Keratinocyte (primary cell): ENCODE results near the gene SYDE1. TPM values are rescaled to one million over a fixed set of nuclear protein-coding genes. Genes with fewer than 3 reads are reported as not detected.

ENCODE experiments used
- DNase-seq: peaks from one replicate; pipeline ENCODE4 v3.0.0-alpha.2; 2011; ENCODE audit warnings: low read depth, missing footprints, low spot score
- FAIRE-seq: peaks from 2 replicates; lab custom pipeline; 2011; peaks lifted over from hg19 to GRCh38; lab: Jason Lieb, UNC
- H2AFZ ChIP-seq: 2 replicates; pipeline ENCODE4 v1.6.0; 2012; ENCODE audit warnings: low read length, control low read depth, inconsistent platforms; ENCODE audit not compliant: control insufficient read depth
- H3K27ac ChIP-seq: 2 replicates; pipeline ENCODE4 v1.5.1; 2011; ENCODE audit warnings: low read length; ENCODE audit not compliant: control insufficient read depth, insufficient read depth
- H3K27me3 ChIP-seq: 3 replicates; pipeline ENCODE4 v1.6.0; 2011; ENCODE audit warnings: low read length; ENCODE audit not compliant: control insufficient read depth, insufficient read depth; ENCODE audit errors: extremely low read depth
- H3K36me3 ChIP-seq, 2 experiments: 2 replicates in 1 of 2; 3 replicates in 1 of 2; pipeline ENCODE4 v1.5.1; 2011; ENCODE audit warnings: low read length in 2 of 2, mild to moderate bottlenecking in 1 of 2; ENCODE audit not compliant: control insufficient read depth in 2 of 2, insufficient read depth in 2 of 2; ENCODE audit errors: extremely low read depth in 1 of 2
- H3K4me1 ChIP-seq: 3 replicates; pipeline ENCODE4 v1.5.1; 2011; ENCODE audit warnings: low read length; ENCODE audit not compliant: control insufficient read depth, insufficient read depth; ENCODE audit errors: extremely low read depth
- H3K4me2 ChIP-seq: 3 replicates; pipeline ENCODE4 v1.6.0; 2011; ENCODE audit warnings: low read depth, low read length; ENCODE audit not compliant: control insufficient read depth, insufficient read depth; ENCODE audit errors: extremely low read depth
- H3K4me3 ChIP-seq, 3 experiments: fragments of 200-600 bp in 1 of 3; sonication (generic) in 1 of 3; 2 replicates in 2 of 3; 3 replicates in 1 of 3; pipeline ENCODE4 v1.5.1; 2011 to 2016; ENCODE audit warnings: low read length in 3 of 3, mild to moderate bottlenecking in 3 of 3, control low read depth in 2 of 3, inconsistent platforms in 1 of 3, low read depth in 1 of 3, mixed read lengths in 1 of 3, mixed run types in 1 of 3, moderate library complexity in 1 of 3; ENCODE audit not compliant: control insufficient read depth in 2 of 3, insufficient read depth in 2 of 3; ENCODE audit errors: extremely low read depth in 1 of 3
- H3K79me2 ChIP-seq: 2 replicates; pipeline ENCODE4 v1.6.0; 2012; ENCODE audit warnings: low read length; ENCODE audit not compliant: control insufficient read depth, insufficient read depth
- H3K9ac ChIP-seq: 3 replicates; pipeline ENCODE4 v1.6.0; 2011; ENCODE audit warnings: low read length; ENCODE audit not compliant: control insufficient read depth, insufficient read depth; ENCODE audit errors: extremely low read depth
- H3K9me1 ChIP-seq: 3 replicates; pipeline ENCODE4 v1.6.0; 2011; ENCODE audit warnings: low read length; ENCODE audit not compliant: control insufficient read depth, insufficient read depth; ENCODE audit errors: extremely low read depth
- H3K9me3 ChIP-seq: 2 replicates; pipeline ENCODE4 v1.5.1; 2012; ENCODE audit warnings: low read depth, low read length; ENCODE audit not compliant: control insufficient read depth
- H4K20me1 ChIP-seq: 3 replicates; pipeline ENCODE4 v1.6.0; 2011; ENCODE audit warnings: low read length; ENCODE audit not compliant: control insufficient read depth, insufficient read depth; ENCODE audit errors: extremely low read depth
- EZH2 ChIP-seq: IDR thresholded peaks from one replicate; pipeline ENCODE4 v1.6.1; 2012; ENCODE audit warnings: inconsistent platforms, mild to moderate bottlenecking, low read length, moderate library complexity
- dilution Hi-C: fragments of 300-500 bp; cut with MboI; formaldehyde crosslinking; loops from one replicate; pipeline ENCODE4 v1.7.0; 2020; ENCODE audit warnings: low sequenced_read_pairs; ENCODE audit not compliant: extremely low pct_ligation_motif_present
- polyA plus RNA-seq, 5 experiments: library from polyadenylated mRNA; depleted of rRNA in 3 of 5; stranded (reverse) in 3 of 5; stranded (forward) in 1 of 5; unstranded in 1 of 5; fragments of >200 nt; gene quantifications; 1 replicate in 1 of 5; 2 replicates in 3 of 5; 3 replicates in 1 of 5; pipeline versions ENCODE4 v1.2.1 to v1.2.3, GENCODE V29; 2011 to 2012; ENCODE audit warnings: missing spikeins in 2 of 5, low read depth in 1 of 5, low replicate concordance in 1 of 5
- TF ChIP-seq, protein P1 (sequence below), 3 experiments: IDR thresholded peaks in 1 of 3; conservative IDR thresholded peaks in 1 of 3; optimal IDR thresholded peaks in 1 of 3; 2 replicates in 2 of 3; 3 replicates in 1 of 3; pipeline versions ENCODE3 to v1.5.1; 2011; ENCODE audit warnings: low read length in 3 of 3, mild to moderate bottlenecking in 3 of 3, moderate library complexity in 2 of 3, control low read depth in 1 of 3, inconsistent platforms in 1 of 3; ENCODE audit not compliant: insufficient read depth in 2 of 3; ENCODE audit errors: extremely low read depth in 1 of 3

The SYDE1 gene
- polyA plus RNA-seq, 1 donor (not counting 4 experiments of a cell fraction or from before 2014, with no cell fraction given) = 5.8 TPM

DNA sequence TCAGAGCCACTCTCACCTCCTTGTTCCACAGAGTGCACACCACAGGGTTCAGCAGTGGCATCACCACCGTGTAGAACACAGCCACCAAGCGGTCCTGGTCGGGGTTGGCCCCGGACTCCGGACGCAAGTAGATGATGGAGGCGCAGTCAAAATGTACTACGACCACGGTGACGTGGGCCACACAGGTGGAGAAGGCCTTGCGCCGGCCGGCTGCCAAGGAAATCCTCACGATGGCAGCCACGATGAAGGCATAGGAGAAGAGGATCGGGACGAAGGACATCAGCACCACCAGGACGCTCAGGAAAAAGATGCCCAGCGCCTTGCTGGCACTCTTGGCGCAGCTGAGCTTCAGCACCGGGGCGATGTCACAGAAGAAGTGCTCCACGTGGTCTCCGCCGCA is 33.9 kb downstream of the SYDE1 start:
- Histone ChIP-seq H3K9ac (no peak overlapping the region), H3K4me3 (no peak overlapping the region), H3K9me3 (peaks cover 4% of the 10 kb centered on the region), H2AFZ (no peak overlapping the region), H3K9me1 (no peaks in the 10 kb centered on the region), H3K79me2 (no peaks in the 10 kb centered on the region), H3K36me3 (no peaks in the 10 kb centered on the region), H3K27me3 (no peaks in the 10 kb centered on the region), H4K20me1 (no peaks in the 10 kb centered on the region), H3K4me1 (no peaks in the 10 kb centered on the region), H3K4me2 (no peak overlapping the region), H3K27ac (no peak overlapping the region)
- dilution Hi-C loops = no loop called here
- FAIRE-seq (no peak), DNase-seq (no peak)
- no peak for TF ChIP-seq EZH2
- TF ChIP-seq, protein P1, sequence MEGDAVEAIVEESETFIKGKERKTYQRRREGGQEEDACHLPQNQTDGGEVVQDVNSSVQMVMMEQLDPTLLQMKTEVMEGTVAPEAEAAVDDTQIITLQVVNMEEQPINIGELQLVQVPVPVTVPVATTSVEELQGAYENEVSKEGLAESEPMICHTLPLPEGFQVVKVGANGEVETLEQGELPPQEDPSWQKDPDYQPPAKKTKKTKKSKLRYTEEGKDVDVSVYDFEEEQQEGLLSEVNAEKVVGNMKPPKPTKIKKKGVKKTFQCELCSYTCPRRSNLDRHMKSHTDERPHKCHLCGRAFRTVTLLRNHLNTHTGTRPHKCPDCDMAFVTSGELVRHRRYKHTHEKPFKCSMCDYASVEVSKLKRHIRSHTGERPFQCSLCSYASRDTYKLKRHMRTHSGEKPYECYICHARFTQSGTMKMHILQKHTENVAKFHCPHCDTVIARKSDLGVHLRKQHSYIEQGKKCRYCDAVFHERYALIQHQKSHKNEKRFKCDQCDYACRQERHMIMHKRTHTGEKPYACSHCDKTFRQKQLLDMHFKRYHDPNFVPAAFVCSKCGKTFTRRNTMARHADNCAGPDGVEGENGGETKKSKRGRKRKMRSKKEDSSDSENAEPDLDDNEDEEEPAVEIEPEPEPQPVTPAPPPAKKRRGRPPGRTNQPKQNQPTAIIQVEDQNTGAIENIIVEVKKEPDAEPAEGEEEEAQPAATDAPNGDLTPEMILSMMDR (optimal IDR thresholded peaks at IDR 0.05 in 1 of 3, IDR thresholded peaks at IDR 0.05 in 1 of 3, conservative IDR thresholded peaks at IDR 0.05 in 1 of 3; ENCODE audit: extremely low read depth in 1 of 3, insufficient read depth in 2 of 3, low read length in 3 of 3) = no peak

DNA sequence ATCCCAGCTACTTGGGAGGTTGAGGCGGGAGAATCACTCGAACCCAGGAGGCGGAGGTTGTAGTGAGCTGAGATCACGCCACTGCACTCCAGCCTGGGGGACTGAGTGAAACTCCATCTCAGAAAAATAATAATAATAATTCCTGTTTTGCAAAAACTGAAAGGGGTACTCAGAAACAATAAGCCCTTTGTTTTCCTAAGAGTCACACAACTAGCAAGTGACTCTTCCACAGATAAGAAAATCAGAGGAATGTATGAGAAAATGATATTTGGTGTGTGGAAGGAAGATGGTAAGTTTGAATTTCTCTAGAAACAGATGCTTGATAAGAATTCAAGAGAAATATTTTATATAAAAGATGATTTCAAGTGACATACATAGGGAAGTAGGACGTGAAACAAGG is 35.1 kb downstream of the SYDE1 start:
- H3K79me2 ChIP-seq = no peaks in the 10 kb centered on the region
- no peak overlapping the region for H3K4me3 ChIP-seq
- H3K9me3 ChIP-seq = peaks cover 4% of the 10 kb centered on the region
- no peak overlapping the region for H3K4me2 ChIP-seq
- no peaks in the 10 kb centered on the region for H4K20me1 ChIP-seq
- DNase-seq (no peak), FAIRE-seq (no peak)
- H2AFZ ChIP-seq = no peak overlapping the region
- H3K4me1 ChIP-seq = no peaks in the 10 kb centered on the region
- TF ChIP-seq EZH2 = no peak
- TF ChIP-seq, protein P1 (optimal IDR thresholded peaks at IDR 0.05 in 1 of 3, IDR thresholded peaks at IDR 0.05 in 1 of 3, conservative IDR thresholded peaks at IDR 0.05 in 1 of 3; ENCODE audit: extremely low read depth in 1 of 3, insufficient read depth in 2 of 3, low read length in 3 of 3) = no peak
- dilution Hi-C loops = no loop called here
- no peaks in the 10 kb centered on the region for H3K36me3 ChIP-seq
- no peaks in the 10 kb centered on the region for H3K9me1 ChIP-seq
- H3K27ac ChIP-seq = no peak overlapping the region
- H3K9ac ChIP-seq = no peak overlapping the region
- no peaks in the 10 kb centered on the region for H3K27me3 ChIP-seq
